Measurements from ENCODE around the gene GTF3C5. TPM values are rescaled to one million over a fixed set of nuclear protein-coding genes. Genes with fewer than 3 reads are reported as not detected.
A peak's percentile ranks its signal among the peaks of the same experiment; 100 is the strongest.

The GTF3C5 gene
- total RNA-seq, 3 donors from 2014 or later (not counting 1 experiment from before 2014, with no cell fraction given), result 52.6 to 69.2 (median 60.4) TPM

DNA sequence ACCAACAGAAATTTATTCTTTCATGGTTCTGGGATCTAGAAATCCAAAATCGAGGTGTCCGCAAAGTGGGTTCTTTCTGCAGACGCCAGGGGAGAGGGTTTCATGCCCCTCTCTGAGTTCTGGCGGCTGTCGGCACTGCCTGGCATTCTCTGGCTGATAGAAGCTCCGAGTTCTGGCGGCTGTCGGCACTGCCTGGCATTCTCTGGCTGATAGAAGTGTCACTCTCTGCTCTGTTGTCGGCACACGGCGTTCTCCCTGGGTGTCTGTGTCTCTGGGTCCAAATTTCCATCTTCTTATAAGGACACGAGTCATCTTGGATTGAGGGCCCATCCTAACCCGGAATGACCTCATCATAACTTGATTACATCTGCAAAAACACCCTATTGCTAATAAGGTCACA, 44.7 kb upstream of the GTF3C5 start:
- ATAC-seq (no peak), DNase-seq (no peak)
- H3K4me3 ChIP-seq (ENCODE audit: low read length), result no peak overlapping the region
- no peaks in the 10 kb centered on the region for H3K27me3 ChIP-seq (ENCODE audit: control insufficient read depth, insufficient read depth, low read length)
- TF ChIP-seq, protein P1, sequence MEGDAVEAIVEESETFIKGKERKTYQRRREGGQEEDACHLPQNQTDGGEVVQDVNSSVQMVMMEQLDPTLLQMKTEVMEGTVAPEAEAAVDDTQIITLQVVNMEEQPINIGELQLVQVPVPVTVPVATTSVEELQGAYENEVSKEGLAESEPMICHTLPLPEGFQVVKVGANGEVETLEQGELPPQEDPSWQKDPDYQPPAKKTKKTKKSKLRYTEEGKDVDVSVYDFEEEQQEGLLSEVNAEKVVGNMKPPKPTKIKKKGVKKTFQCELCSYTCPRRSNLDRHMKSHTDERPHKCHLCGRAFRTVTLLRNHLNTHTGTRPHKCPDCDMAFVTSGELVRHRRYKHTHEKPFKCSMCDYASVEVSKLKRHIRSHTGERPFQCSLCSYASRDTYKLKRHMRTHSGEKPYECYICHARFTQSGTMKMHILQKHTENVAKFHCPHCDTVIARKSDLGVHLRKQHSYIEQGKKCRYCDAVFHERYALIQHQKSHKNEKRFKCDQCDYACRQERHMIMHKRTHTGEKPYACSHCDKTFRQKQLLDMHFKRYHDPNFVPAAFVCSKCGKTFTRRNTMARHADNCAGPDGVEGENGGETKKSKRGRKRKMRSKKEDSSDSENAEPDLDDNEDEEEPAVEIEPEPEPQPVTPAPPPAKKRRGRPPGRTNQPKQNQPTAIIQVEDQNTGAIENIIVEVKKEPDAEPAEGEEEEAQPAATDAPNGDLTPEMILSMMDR (IDR thresholded peaks at IDR 0.05), result no peak
- Mint-ChIP-seq H3K27ac (peak overlapping the region in 1 of 2 donors; percentile 75), H3K36me3 (no peaks in the 10 kb centered on the region), H3K9me3 (no peaks in the 10 kb centered on the region), H3K4me3 (peak overlapping the region; percentile 21), H3K27me3 (ENCODE audit: low read depth in 2 of 2) (no peaks in the 10 kb centered on the region), H3K4me1 (peaks cover 44 to 54% of the 10 kb centered on the region in 2 donors)
- H3K9me3 ChIP-seq (ENCODE audit: control insufficient read depth, insufficient read depth, low read length), result no peaks in the 10 kb centered on the region
- peaks cover 56% of the 10 kb centered on the region for H3K4me1 ChIP-seq (ENCODE audit: control insufficient read depth, insufficient read depth, low read length)
- H3K36me3 ChIP-seq (ENCODE audit: control insufficient read depth, insufficient read depth, low read length), result no peaks in the 10 kb centered on the region
- intact Hi-C loops (cut with micrococcal nuclease), result no loop called here
- 87% methylated on average over 13 of the region's 13 CpGs for WGBS (ENCODE audit: insufficient coverage)
- no peak overlapping the region for H3K27ac ChIP-seq (ENCODE audit: low read length)

DNA sequence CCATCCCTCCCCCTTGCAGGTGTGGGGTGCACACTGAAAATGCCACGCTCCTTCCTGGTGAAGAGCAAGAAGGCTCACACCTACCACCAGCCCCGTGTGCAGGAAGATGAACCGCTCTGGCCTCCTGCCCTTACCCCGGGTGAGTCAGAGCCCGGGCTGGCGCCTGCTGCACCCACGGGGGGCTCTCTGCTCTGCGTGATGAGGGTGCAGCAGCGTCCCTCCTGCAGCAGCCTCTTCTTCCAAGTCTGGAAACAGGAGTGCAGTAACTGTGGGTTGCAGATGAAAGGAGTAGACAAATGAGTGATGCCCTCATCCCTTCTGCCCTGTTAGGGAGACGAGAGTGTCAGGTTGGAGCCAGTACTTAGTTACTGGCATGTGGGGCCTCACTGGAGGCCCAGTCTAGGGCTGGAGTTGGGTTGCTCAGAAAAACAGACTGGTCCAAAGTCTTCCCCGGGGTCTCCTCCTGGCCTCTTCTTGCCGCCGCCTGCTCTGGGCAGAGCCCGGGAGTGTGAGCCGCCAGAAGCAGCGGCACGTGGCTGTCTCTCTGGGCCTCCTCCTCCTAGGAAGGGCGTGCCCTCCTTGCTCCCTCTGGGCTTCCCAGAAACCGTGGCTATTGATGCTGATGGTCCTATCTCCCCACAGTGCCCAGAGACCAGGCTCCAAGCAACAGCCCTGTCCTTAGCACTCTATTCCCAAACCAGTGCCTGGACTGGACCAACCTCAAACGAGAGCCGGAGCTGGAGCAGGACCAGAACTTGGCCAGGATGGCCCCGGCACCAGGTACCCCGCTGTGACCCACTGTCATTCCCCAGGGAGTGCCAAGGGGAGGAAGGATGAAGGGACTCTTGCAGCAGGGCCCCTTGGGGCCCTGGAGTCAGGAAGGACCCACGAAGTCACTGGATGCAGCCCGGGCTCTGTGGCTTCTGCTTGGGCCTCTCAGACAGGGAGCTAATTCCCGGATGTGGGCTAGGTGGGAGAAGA, 43.9 kb upstream of the GTF3C5 start:
- Histone ChIP-seq H3K27me3 (ENCODE audit: control insufficient read depth, insufficient read depth, low read length) (no peaks in the 10 kb centered on the region), H3K27ac (ENCODE audit: low read length) (no peak overlapping the region), H3K4me3 (ENCODE audit: low read length) (no peak overlapping the region), H3K36me3 (ENCODE audit: control insufficient read depth, insufficient read depth, low read length) (no peaks in the 10 kb centered on the region), H3K9me3 (ENCODE audit: control insufficient read depth, insufficient read depth, low read length) (no peaks in the 10 kb centered on the region), H3K4me1 (ENCODE audit: control insufficient read depth, insufficient read depth, low read length) (peaks cover 64% of the 10 kb centered on the region)
- 50% methylated on average over 26 of the region's 26 CpGs for WGBS (ENCODE audit: insufficient coverage)
- H3K27me3 Mint-ChIP-seq (ENCODE audit: low read depth in 2 of 2), result no peaks in the 10 kb centered on the region
- ATAC-seq (peak in 2 of 3 donors; percentile 69 to 73), DNase-seq (no peak)
- intact Hi-C loops (cut with micrococcal nuclease), result no loop called here
- H3K9me3 Mint-ChIP-seq, result no peaks in the 10 kb centered on the region
- peaks cover 52 to 62% of the 10 kb centered on the region in 2 donors for H3K4me1 Mint-ChIP-seq
- peak overlapping the region; percentile 66 for H3K4me3 Mint-ChIP-seq
- peak overlapping the region; percentile 45 to 75 for H3K27ac Mint-ChIP-seq
- no peaks in the 10 kb centered on the region for H3K36me3 Mint-ChIP-seq
- TF ChIP-seq, protein P1 (IDR thresholded peaks at IDR 0.05), result no peak

DNA sequence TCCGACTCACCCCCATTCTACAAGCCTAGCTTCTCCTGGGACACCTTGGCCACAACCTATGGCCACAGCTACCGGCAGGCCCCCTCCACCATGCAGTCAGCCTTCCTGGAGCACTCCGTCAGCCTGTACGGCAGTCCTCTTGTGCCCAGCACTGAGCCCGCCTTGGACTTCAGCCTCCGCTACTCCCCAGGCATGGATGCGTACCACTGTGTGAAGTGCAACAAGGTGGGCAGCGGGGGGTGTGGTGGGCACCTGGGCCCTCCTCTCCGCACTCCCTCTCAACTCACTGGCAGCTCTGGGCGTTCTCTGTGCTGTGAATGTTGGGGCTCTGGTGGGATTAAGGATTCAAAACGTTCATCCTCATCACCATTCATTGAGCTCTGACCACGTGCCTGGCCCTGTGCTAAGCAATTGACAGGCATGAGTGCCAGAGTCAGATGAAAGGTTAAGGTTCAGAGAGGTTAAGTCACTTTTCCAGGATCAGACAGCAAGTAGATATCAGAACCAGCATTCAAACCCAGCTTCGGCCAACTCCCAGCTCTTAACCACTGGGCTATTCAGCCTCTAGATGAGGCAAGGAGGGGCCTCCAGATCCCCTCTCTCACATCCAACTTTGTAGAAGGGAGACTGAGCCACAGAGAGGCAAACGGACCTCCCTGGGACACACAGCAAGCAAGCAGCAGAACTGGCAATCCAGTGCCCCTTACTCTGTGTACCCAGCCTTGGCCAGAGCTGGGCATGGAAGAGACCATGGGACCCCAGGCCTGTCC, 42.4 kb upstream of the GTF3C5 start:
- no peaks in the 10 kb centered on the region for H3K36me3 Mint-ChIP-seq
- H3K27me3 Mint-ChIP-seq (ENCODE audit: low read depth in 2 of 2), result no peaks in the 10 kb centered on the region
- Histone ChIP-seq H3K4me3 (ENCODE audit: low read length) (no peak overlapping the region), H3K27ac (ENCODE audit: low read length) (no peak overlapping the region), H3K9me3 (ENCODE audit: control insufficient read depth, insufficient read depth, low read length) (no peaks in the 10 kb centered on the region), H3K36me3 (ENCODE audit: control insufficient read depth, insufficient read depth, low read length) (no peaks in the 10 kb centered on the region), H3K27me3 (ENCODE audit: control insufficient read depth, insufficient read depth, low read length) (no peaks in the 10 kb centered on the region), H3K4me1 (ENCODE audit: control insufficient read depth, insufficient read depth, low read length) (peaks cover 73% of the 10 kb centered on the region)
- TF ChIP-seq, protein P1 (IDR thresholded peaks at IDR 0.05), result no peak
- H3K27ac Mint-ChIP-seq, result peak overlapping the region; percentile 8 to 75
- intact Hi-C loops (cut with micrococcal nuclease), result no loop called here
- H3K4me1 Mint-ChIP-seq, result peaks cover 65 to 70% of the 10 kb centered on the region in 2 donors
- peak overlapping the region; percentile 35 for H3K4me3 Mint-ChIP-seq
- ATAC-seq (no peak), DNase-seq (no peak)
- 89% methylated on average over 14 of the region's 14 CpGs for WGBS (ENCODE audit: insufficient coverage)
- H3K9me3 Mint-ChIP-seq, result no peaks in the 10 kb centered on the region
